D721Med (cell line): ENCODE results near the gene IER5.
"Not testable (repeated sequence)": the region's sequence is repeated elsewhere in the genome, so short reads cannot be mapped to it uniquely, and the experiment has no call there.

Source experiments
- DNase-seq: peaks from one replicate; pipeline ENCODE4 v3.0.0; 2011; ENCODE audit warnings: low spot score; ENCODE audit not compliant: insufficient read length
- FAIRE-seq: peaks from 2 replicates; lab custom pipeline; 2011; peaks lifted over from hg19 to GRCh38; lab: Jason Lieb, UNC
- TF ChIP-seq, protein P1 (sequence below): IDR thresholded peaks from 2 replicates; pipeline ENCODE4 v1.5.1; 2012; ENCODE audit warnings: mild to moderate bottlenecking, control low read depth; ENCODE audit not compliant: insufficient read depth; ENCODE audit errors: missing control alignments

The IER5 gene

DNA sequence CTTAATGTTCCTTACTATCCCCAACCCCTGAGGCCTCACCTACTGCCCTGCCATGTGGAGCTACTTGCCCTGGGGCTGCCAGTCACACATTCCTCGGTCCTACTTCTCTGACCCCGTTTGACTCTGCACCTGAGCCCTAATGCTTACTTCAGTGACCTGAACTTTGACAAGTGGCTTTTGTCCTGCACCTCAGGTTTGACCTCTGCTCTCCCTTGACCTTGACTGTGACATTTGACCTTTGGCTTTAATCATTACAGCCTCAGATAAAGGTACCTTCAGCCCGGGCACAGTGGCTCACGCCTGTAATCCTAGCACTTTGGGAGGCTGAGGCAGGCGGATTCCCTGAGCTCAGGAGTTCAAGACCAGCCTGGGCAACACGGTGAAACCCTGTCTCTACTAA lies 31.9 kb upstream of the IER5 start:
- no peak for DNase-seq
- FAIRE-seq, result no peak
- TF ChIP-seq, protein P1, sequence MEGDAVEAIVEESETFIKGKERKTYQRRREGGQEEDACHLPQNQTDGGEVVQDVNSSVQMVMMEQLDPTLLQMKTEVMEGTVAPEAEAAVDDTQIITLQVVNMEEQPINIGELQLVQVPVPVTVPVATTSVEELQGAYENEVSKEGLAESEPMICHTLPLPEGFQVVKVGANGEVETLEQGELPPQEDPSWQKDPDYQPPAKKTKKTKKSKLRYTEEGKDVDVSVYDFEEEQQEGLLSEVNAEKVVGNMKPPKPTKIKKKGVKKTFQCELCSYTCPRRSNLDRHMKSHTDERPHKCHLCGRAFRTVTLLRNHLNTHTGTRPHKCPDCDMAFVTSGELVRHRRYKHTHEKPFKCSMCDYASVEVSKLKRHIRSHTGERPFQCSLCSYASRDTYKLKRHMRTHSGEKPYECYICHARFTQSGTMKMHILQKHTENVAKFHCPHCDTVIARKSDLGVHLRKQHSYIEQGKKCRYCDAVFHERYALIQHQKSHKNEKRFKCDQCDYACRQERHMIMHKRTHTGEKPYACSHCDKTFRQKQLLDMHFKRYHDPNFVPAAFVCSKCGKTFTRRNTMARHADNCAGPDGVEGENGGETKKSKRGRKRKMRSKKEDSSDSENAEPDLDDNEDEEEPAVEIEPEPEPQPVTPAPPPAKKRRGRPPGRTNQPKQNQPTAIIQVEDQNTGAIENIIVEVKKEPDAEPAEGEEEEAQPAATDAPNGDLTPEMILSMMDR, result no peak

DNA sequence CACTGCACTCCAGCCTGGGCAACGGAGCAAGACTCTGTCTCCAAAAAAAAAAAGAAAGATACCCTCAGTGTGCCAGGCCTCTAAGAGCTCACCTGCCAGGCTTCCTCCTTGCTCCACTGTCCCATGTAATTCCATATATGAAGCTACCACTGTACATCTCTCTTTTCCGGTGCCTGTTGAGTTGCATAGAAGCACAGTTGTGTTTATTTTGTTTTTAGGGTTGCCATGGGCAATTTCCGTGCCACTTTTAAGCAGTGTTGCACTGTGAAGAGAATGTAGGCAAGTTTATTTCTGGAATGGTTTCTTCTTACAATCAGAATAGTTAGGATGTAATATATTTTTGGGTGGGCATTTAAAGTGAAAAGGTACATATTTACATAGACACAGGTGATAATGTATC lies 31.4 kb upstream of the IER5 start:
- DNase-seq (no peak), FAIRE-seq (no peak)
- TF ChIP-seq, protein P1, result no peak

- FAIRE-seq (no peak), DNase-seq (no peak)
- TF ChIP-seq, protein P1, result no peak
Observed at GRCh38 chr1:181059435-181059834, 29.1 kb upstream of the IER5 start.

GRCh38 chr1:181060066-181060465 lies 28.4 kb upstream of the IER5 start:
- TF ChIP-seq, protein P1, result no peak
- no peak for FAIRE-seq

GRCh38 chr1:181060947-181061346 lies 27.6 kb upstream of the IER5 start:
- FAIRE-seq, DNase-seq: not testable (repeated sequence)

More at GRCh38 chr1:181060066-181060465, 28.4 kb upstream of the IER5 start:
- no peak for DNase-seq

DNA sequence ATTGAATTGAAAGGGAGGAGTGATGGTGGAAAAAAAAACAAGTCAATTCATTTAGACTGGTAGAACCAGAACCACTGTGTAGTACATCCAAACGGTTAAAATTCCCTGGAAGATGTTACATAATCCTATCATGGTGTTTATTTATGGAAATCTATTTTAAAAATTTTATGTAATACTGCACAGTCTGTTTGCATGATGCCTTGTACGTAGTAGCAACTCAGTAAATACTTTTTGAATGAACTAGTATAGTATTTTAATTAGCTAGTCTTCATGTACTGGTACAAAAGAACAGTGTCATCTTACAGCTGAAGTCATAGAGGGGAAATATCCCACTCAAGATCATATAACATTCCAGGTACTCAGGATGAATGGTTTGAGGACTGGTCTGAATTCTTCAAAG lies 27.0 kb upstream of the IER5 start:
- no peak for FAIRE-seq

GRCh38 chr1:181061891-181062835 lies 26.3 kb upstream of the IER5 start:
- no peak for FAIRE-seq
- no peak for DNase-seq
- TF ChIP-seq, protein P1, result no peak

More for the DNA sequence above, 27.0 kb upstream of the IER5 start:
- TF ChIP-seq, protein P1, result no peak
- DNase-seq, result no peak
